ENCODE data around the gene GNAS.

DNA sequence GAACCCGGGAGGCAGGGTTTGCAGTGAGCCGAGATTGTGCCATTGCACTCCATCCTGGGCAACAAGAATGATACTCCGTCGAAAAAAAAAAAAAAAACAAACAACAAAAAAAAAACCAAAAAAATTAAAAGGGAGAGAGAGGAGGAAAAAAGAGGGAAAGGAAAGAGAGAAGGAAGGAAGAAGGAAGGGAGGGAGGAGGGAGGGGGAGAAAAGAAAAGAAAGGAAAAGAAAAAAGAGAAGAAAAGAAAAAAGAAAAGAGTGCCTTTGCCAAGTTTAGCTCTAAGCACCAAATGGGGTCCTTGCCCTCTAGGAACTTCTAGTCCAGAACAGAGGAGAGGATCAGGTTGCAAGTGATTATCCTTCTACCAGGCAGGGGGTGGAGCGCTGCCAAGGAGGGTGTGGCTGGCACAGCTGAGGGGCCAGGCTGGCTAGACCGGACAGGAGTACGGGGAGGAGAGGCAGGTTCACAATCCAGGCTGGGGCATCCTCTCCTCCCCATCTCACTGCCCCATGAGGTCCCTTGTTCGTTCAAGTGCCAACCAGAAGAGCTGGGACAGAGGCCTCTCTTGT is 19.1 kb downstream of the GNAS start:
- TF ChIP-seq, protein P1, sequence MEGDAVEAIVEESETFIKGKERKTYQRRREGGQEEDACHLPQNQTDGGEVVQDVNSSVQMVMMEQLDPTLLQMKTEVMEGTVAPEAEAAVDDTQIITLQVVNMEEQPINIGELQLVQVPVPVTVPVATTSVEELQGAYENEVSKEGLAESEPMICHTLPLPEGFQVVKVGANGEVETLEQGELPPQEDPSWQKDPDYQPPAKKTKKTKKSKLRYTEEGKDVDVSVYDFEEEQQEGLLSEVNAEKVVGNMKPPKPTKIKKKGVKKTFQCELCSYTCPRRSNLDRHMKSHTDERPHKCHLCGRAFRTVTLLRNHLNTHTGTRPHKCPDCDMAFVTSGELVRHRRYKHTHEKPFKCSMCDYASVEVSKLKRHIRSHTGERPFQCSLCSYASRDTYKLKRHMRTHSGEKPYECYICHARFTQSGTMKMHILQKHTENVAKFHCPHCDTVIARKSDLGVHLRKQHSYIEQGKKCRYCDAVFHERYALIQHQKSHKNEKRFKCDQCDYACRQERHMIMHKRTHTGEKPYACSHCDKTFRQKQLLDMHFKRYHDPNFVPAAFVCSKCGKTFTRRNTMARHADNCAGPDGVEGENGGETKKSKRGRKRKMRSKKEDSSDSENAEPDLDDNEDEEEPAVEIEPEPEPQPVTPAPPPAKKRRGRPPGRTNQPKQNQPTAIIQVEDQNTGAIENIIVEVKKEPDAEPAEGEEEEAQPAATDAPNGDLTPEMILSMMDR (IDR thresholded peaks at IDR 0.05; ENCODE audit: low read depth, low read length), result no peak
- no peak for TF ChIP-seq POLR2A (IDR thresholded peaks at IDR 0.05; ENCODE audit: extremely low read depth, insufficient read length)
